HK-2 (cell line): ENCODE data around the gene AS3MT.
A peak's percentile ranks its signal among the peaks of the same experiment; 100 is the strongest.
"Not testable (repeated sequence)": the region's sequence is repeated elsewhere in the genome, so short reads cannot be mapped to it uniquely, and the experiment has no call there.

Source experiments
- DNase-seq: peaks from one replicate; pipeline ENCODE4 v3.0.0-alpha.2; 2018; ENCODE audit not compliant: unreplicated experiment

AS3MT gene

GRCh38 chr10:102869258-102870198, at the start of gene AS3MT:
Gene AS3MT, plus strand, starts transcription at chr10:102869470. Its CDS starts 123 bp downstream, at chr10:102869593.
- peak; percentile 27 for DNase-seq

- DNase-seq: not testable (repeated sequence)
Observed at GRCh38 chr10:102820008-102820407, 49.3 kb upstream of the AS3MT start.

GRCh38 chr10:102822222-102822621, 47.0 kb upstream of the AS3MT start:
- no peak for DNase-seq

GRCh38 chr10:102824664-102825063, 44.6 kb upstream of the AS3MT start:
- DNase-seq: no peak

- no peak for DNase-seq
Observed at GRCh38 chr10:102826148-102826796, 43.0 kb upstream of the AS3MT start.

- DNase-seq: no peak
Observed at GRCh38 chr10:102827597-102827975, 41.7 kb upstream of the AS3MT start.

GRCh38 chr10:102831322-102832071, 37.8 kb upstream of the AS3MT start:
- no peak for DNase-seq

- no peak for DNase-seq
Observed at GRCh38 chr10:102832248-102832647, 37.0 kb upstream of the AS3MT start.

GRCh38 chr10:102832987-102833386, 36.3 kb upstream of the AS3MT start:
- no peak for DNase-seq

GRCh38 chr10:102834143-102834542, 35.1 kb upstream of the AS3MT start:
- DNase-seq: no peak

GRCh38 chr10:102835007-102835482, 34.2 kb upstream of the AS3MT start:
- DNase-seq: peak; percentile 72

GRCh38 chr10:102837230-102837721, 32.0 kb upstream of the AS3MT start, which contains the start of gene CYP17A1:
Gene CYP17A1, minus strand, starts transcription at chr10:102837413. Its CDS starts 52 bp downstream, at chr10:102837361.
- peak; percentile 81 for DNase-seq

- DNase-seq: not testable (repeated sequence)
Observed at GRCh38 chr10:102838276-102838927, 30.9 kb upstream of the AS3MT start.

- no peak for DNase-seq
Observed at GRCh38 chr10:102841827-102842345, 27.4 kb upstream of the AS3MT start.

- not testable (repeated sequence) for DNase-seq
Observed at GRCh38 chr10:102843139-102843538, 26.1 kb upstream of the AS3MT start.

GRCh38 chr10:102844190-102844776, 25.0 kb upstream of the AS3MT start:
- not testable (repeated sequence) for DNase-seq

- no peak for DNase-seq
Observed at GRCh38 chr10:102845352-102845902, 23.8 kb upstream of the AS3MT start.

- DNase-seq: no peak
Observed at GRCh38 chr10:102850025-102850518, 19.2 kb upstream of the AS3MT start.

- not testable (repeated sequence) for DNase-seq
Observed at GRCh38 chr10:102853237-102853636, 16.0 kb upstream of the AS3MT start.
